ENCODE measurements around the gene NVL.

The NVL gene

GRCh38 chr1:224300346-224300745 is 29.6 kb downstream of the NVL start:
- TF ChIP-seq CTCF (IDR thresholded peaks at IDR 0.05; ENCODE audit: low read length, missing control alignments) = no peak
- H3K4me3 ChIP-seq (replicated peaks; ENCODE audit: low read depth, low read length) = no peak overlapping the region
- DNase-seq (ENCODE audit: low read depth) = peak; percentile 79

GRCh38 chr1:224298346-224299330 is 31.3 kb downstream of the NVL start:
- no peak for DNase-seq (ENCODE audit: low read depth)
- no peak overlapping the region for H3K4me3 ChIP-seq (replicated peaks; ENCODE audit: low read depth, low read length)
- TF ChIP-seq CTCF (IDR thresholded peaks at IDR 0.05; ENCODE audit: low read length, missing control alignments) = no peak

GRCh38 chr1:224294775-224295174 is 35.2 kb downstream of the NVL start:
- DNase-seq (ENCODE audit: low read depth) = no peak
- TF ChIP-seq CTCF (IDR thresholded peaks at IDR 0.05; ENCODE audit: low read length, missing control alignments) = no peak
- H3K4me3 ChIP-seq (replicated peaks; ENCODE audit: low read depth, low read length) = no peak overlapping the region

- no peak overlapping the region for H3K4me3 ChIP-seq (replicated peaks; ENCODE audit: low read depth, low read length)
- TF ChIP-seq CTCF (IDR thresholded peaks at IDR 0.05; ENCODE audit: low read length, missing control alignments) = no peak
- no peak for DNase-seq (ENCODE audit: low read depth)
Measured at GRCh38 chr1:224292419-224292818, 37.6 kb downstream of the NVL start.

- H3K4me3 ChIP-seq (replicated peaks; ENCODE audit: low read depth, low read length) = no peak overlapping the region
- no peak for TF ChIP-seq CTCF (IDR thresholded peaks at IDR 0.05; ENCODE audit: low read length, missing control alignments)
- DNase-seq (ENCODE audit: low read depth) = no peak
Measured at GRCh38 chr1:224289396-224289795, 40.6 kb downstream of the NVL start.

GRCh38 chr1:224287714-224288113 is 42.3 kb downstream of the NVL start:
- no peak for TF ChIP-seq CTCF (IDR thresholded peaks at IDR 0.05; ENCODE audit: low read length, missing control alignments)
- no peak for DNase-seq (ENCODE audit: low read depth)
- no peak overlapping the region for H3K4me3 ChIP-seq (replicated peaks; ENCODE audit: low read depth, low read length)
